ENCODE results near the gene DHX40. TPM values are rescaled to one million over a fixed set of nuclear protein-coding genes. Genes with fewer than 3 reads are reported as not detected.
A peak's percentile ranks its signal among the peaks of the same experiment; 100 is the strongest.
"Not testable (repeated sequence)": the region's sequence is repeated elsewhere in the genome, so short reads cannot be mapped to it uniquely, and the experiment has no call there.

DHX40 gene
- total RNA-seq, 1 experiment from 2014 or later = 38.9 TPM

DNA sequence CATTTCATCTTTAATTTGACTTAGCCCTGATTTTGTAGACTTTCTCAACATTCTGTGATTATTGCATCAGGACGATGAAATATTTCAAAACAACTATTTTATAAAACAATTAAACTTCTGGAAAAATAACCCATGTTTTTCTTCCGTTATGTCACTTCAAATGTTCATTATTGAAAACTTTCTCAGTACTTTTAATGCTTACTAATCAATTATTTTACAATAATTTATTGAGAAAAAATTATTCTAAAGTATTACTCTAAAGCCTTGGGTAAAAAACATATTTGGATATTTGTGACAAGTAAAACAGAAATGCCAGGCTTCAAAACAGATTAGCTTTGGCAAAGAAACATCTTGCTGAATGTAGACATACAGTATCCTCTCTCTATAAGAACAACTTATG lies 46.3 kb upstream of the DHX40 start:
- Histone ChIP-seq H3K4me2 (no peak overlapping the region), H3K4me3 (no peak overlapping the region), H3K9me2 (ENCODE audit: insufficient read depth) (no peaks in the 10 kb centered on the region), H2AFZ (no peak overlapping the region), H3K9me3 (ENCODE audit: insufficient read depth, low read depth) (no peaks in the 10 kb centered on the region), H4K20me1 (ENCODE audit: insufficient read depth) (no peaks in the 10 kb centered on the region), H3K27ac (no peak overlapping the region), H3K4me1 (replicated peaks; ENCODE audit: insufficient read depth) (peaks cover 8% of the 10 kb centered on the region; the same call in 1 of the 2 replicates), H3K27me3 (ENCODE audit: insufficient read depth, low read depth) (no peaks in the 10 kb centered on the region), H3K36me3 (ENCODE audit: low read depth) (no peaks in the 10 kb centered on the region), H3K79me2 (ENCODE audit: low read depth) (no peaks in the 10 kb centered on the region), H3F3A (ENCODE audit: insufficient read depth, low read depth) (peaks cover 3% of the 10 kb centered on the region; the same call in 1 of the 2 replicates)
- DNase-seq = no peak
- ChIA-PET POLR2A (ENCODE audit: unreplicated experiment) (no interaction called here), CTCF (no interaction called here)
- intact Hi-C loops (cut with micrococcal nuclease; ENCODE audit: unreplicated experiment) = no loop called here
- TF ChIP-seq, protein P1, sequence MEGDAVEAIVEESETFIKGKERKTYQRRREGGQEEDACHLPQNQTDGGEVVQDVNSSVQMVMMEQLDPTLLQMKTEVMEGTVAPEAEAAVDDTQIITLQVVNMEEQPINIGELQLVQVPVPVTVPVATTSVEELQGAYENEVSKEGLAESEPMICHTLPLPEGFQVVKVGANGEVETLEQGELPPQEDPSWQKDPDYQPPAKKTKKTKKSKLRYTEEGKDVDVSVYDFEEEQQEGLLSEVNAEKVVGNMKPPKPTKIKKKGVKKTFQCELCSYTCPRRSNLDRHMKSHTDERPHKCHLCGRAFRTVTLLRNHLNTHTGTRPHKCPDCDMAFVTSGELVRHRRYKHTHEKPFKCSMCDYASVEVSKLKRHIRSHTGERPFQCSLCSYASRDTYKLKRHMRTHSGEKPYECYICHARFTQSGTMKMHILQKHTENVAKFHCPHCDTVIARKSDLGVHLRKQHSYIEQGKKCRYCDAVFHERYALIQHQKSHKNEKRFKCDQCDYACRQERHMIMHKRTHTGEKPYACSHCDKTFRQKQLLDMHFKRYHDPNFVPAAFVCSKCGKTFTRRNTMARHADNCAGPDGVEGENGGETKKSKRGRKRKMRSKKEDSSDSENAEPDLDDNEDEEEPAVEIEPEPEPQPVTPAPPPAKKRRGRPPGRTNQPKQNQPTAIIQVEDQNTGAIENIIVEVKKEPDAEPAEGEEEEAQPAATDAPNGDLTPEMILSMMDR (conservative IDR thresholded peaks at IDR 0.05) = no peak
- TF ChIP-seq EZH2 (IDR thresholded peaks at IDR 0.05; ENCODE audit: low read depth) = no peak
- no TSS peak for BruUV-seq (replicated peaks)

DNA sequence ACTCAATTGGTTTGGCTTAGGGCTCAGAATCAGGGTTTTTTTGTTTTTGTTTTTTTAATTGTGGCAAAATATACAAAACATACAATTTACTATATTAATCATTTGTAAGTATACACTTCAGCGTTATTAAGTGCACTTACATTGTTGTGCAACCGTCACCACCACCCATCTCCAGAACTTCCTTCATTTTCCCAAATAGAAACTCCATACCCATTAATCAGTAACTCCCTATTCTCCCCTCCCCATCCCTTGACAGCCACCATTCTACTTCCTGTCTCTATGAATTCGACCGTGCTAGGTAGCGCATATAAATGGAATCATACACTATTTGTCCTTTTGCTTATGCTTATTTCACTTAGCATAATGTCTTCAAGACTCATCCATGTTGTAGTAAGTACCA lies 45.2 kb upstream of the DHX40 start:
- no peaks in the 10 kb centered on the region for H3K27me3 ChIP-seq (ENCODE audit: insufficient read depth, low read depth)
- H3K4me1 ChIP-seq (replicated peaks; ENCODE audit: insufficient read depth) = peaks cover 5% of the 10 kb centered on the region; the same call in 1 of the 2 replicates
- ChIA-PET CTCF (interaction anchor here (1.3 kb wide), 1 partner anchor 21 kb away, joined by 3 read pairs; no protein-coding TSS in a partner anchor), POLR2A (ENCODE audit: unreplicated experiment) (no interaction called here)
- no peak overlapping the region for H3K27ac ChIP-seq
- H2AFZ ChIP-seq = no peak overlapping the region
- TF ChIP-seq, protein P1 (conservative IDR thresholded peaks at IDR 0.05) = no peak
- TF ChIP-seq EZH2 (IDR thresholded peaks at IDR 0.05; ENCODE audit: low read depth) = no peak
- no peaks in the 10 kb centered on the region for H3K9me3 ChIP-seq (ENCODE audit: insufficient read depth, low read depth)
- no TSS peak for BruUV-seq (replicated peaks)
- no peak overlapping the region for H3K4me2 ChIP-seq
- H3K79me2 ChIP-seq (ENCODE audit: low read depth) = no peaks in the 10 kb centered on the region
- no peak overlapping the region for H3K4me3 ChIP-seq
- H3K9me2 ChIP-seq (ENCODE audit: insufficient read depth) = no peaks in the 10 kb centered on the region
- no peak for DNase-seq
- no peaks in the 10 kb centered on the region for H4K20me1 ChIP-seq (ENCODE audit: insufficient read depth)
- H3F3A ChIP-seq (ENCODE audit: insufficient read depth, low read depth) = no peaks in the 10 kb centered on the region
- H3K36me3 ChIP-seq (ENCODE audit: low read depth) = no peaks in the 10 kb centered on the region
- intact Hi-C loops (cut with micrococcal nuclease; ENCODE audit: unreplicated experiment) = loop anchor here (2.0 kb wide), 1 partner anchor 55 kb away; no protein-coding TSS in a partner anchor

DNA sequence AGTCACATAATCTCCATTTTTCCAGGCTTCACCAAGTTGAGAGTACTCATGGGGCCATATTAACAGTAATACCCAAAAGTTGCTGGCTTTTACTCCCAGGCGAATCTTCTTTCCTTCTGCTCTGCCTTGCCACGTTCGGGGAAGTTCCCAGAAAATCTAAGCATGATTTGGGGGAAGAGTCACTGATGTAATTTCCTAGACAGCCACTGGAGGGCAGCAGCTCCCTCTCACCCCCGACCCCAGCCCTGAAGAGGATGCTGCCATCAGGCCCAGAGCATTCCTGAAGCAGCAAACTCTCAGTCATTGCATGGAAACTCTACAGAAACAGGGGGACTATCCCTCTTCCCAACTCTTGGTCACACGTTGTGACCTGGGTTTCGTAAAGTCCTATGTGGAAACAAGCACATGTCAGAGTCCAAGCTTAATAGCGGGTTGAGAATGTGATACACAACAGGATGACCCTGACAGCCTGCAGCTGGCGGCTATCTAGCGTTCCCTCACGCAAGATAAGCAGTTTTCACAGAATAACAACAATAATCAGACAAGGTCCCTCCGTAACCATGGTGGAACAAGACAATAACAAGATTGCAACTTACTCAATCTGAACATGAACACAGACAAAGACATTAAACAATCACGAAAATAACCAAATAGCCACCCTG lies 43.8 kb upstream of the DHX40 start:
- H3K4me3 ChIP-seq = no peak overlapping the region
- no peaks in the 10 kb centered on the region for H3K27me3 ChIP-seq (ENCODE audit: insufficient read depth, low read depth)
- no peaks in the 10 kb centered on the region for H3K79me2 ChIP-seq (ENCODE audit: low read depth)
- no peak overlapping the region for H3K27ac ChIP-seq
- H3K9me2 ChIP-seq (ENCODE audit: insufficient read depth) = no peaks in the 10 kb centered on the region
- H3K4me1 ChIP-seq (replicated peaks; ENCODE audit: insufficient read depth) = peaks cover 5% of the 10 kb centered on the region; the same call in 1 of the 2 replicates
- H3K4me2 ChIP-seq = peak overlapping the region; percentile 58
- BruUV-seq (replicated peaks) = no TSS peak
- ChIA-PET CTCF (interaction anchor here (0.7 to 1.5 kb wide), 5 partner anchors 11 to 205 kb away, joined by 3 read pairs; no protein-coding TSS in a partner anchor), POLR2A (ENCODE audit: unreplicated experiment) (interaction anchor here (0.6 kb wide), 1 partner anchor 336 kb away, joined by 13 read pairs; no protein-coding TSS in a partner anchor)
- H4K20me1 ChIP-seq (ENCODE audit: insufficient read depth) = no peaks in the 10 kb centered on the region
- peak in 1 of 2 experiments; percentile 59 for DNase-seq
- H3F3A ChIP-seq (ENCODE audit: insufficient read depth, low read depth) = no peaks in the 10 kb centered on the region
- no peaks in the 10 kb centered on the region for H3K9me3 ChIP-seq (ENCODE audit: insufficient read depth, low read depth)
- intact Hi-C loops (cut with micrococcal nuclease; ENCODE audit: unreplicated experiment) = loop anchor here (1.0 to 2.0 kb wide), 2 partner anchors 57 to 210 kb away; no protein-coding TSS in a partner anchor
- no peaks in the 10 kb centered on the region for H3K36me3 ChIP-seq (ENCODE audit: low read depth)
- TF ChIP-seq, protein P1 (conservative IDR thresholded peaks at IDR 0.05) = peak; percentile 97
- no peak for TF ChIP-seq EZH2 (IDR thresholded peaks at IDR 0.05; ENCODE audit: low read depth)
- H2AFZ ChIP-seq = peak overlapping the region; percentile 65

DNA sequence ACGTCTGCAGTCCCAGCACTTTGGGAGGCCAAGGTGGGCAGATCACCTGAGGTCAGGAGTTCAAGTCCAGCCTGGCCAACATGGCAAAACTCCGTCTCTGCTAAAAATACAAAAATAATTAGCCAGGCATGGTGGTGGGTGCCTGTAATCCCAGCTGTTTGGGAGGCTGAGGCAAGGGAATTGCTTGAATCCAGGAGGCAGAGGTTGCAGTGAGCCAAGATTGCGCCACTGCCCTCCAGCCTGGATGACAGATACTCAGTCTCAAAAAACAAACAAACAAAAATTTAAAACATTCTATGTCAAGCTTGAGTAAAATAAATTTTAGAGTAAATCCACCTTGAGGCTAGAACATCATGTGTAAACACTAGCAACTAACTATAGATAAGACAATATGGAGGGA lies 40.5 kb upstream of the DHX40 start:
- H3K4me3 ChIP-seq; H2AFZ ChIP-seq; H3K79me2 ChIP-seq (ENCODE audit: low read depth); intact Hi-C loops (cut with micrococcal nuclease; ENCODE audit: unreplicated experiment); DNase-seq; H3K36me3 ChIP-seq (ENCODE audit: low read depth); H3K4me1 ChIP-seq (replicated peaks; ENCODE audit: insufficient read depth); H3F3A ChIP-seq (ENCODE audit: insufficient read depth, low read depth); POLR2A ChIA-PET (ENCODE audit: unreplicated experiment); BruUV-seq (replicated peaks); H3K27me3 ChIP-seq (ENCODE audit: insufficient read depth, low read depth); H3K27ac ChIP-seq; H3K4me2 ChIP-seq; H4K20me1 ChIP-seq (ENCODE audit: insufficient read depth); H3K9me3 ChIP-seq (ENCODE audit: insufficient read depth, low read depth); H3K9me2 ChIP-seq (ENCODE audit: insufficient read depth): not testable (repeated sequence)
- CTCF ChIA-PET = interaction anchor here (0.6 kb wide), 1 partner anchor 213 kb away, joined by 8 read pairs; no protein-coding TSS in a partner anchor

Measured in PC-9 (cell line).